Trophoblast cell (in vitro differentiated cells and primary cell): ENCODE results near the gene RESF1.

Experiments used
- DNase-seq, 2 donors: peaks; one replicate each; pipeline ENCODE4 v3.0.0-alpha.2; 2016
- H2AFZ ChIP-seq: 2 replicates; pipeline ENCODE4 v1.6.1; 2013; ENCODE audit warnings: low read length, moderate library complexity, mild to moderate bottlenecking; ENCODE audit not compliant: insufficient read depth, poor library complexity
- H2AK5ac ChIP-seq: 2 replicates; pipeline ENCODE4 v1.6.1; 2013; ENCODE audit warnings: mild to moderate bottlenecking, low read length
- H2BK120ac ChIP-seq: 2 replicates; pipeline ENCODE4 v1.6.1; 2013; ENCODE audit warnings: low read length, mild to moderate bottlenecking, moderate library complexity; ENCODE audit not compliant: insufficient read depth, poor library complexity
- H2BK12ac ChIP-seq: 2 replicates; pipeline ENCODE4 v1.6.1; 2013; ENCODE audit warnings: mild to moderate bottlenecking, low read length, moderate library complexity
- H2BK5ac ChIP-seq: 2 replicates; pipeline ENCODE4 v1.6.1; 2013; ENCODE audit warnings: low read length, low read depth, moderate library complexity, mild to moderate bottlenecking; ENCODE audit not compliant: poor library complexity
- H3K14ac ChIP-seq: 2 replicates; pipeline ENCODE4 v1.6.1; 2013; ENCODE audit warnings: mild to moderate bottlenecking, low read length
- H3K18ac ChIP-seq: 2 replicates; pipeline ENCODE4 v1.6.1; 2013; ENCODE audit warnings: mild to moderate bottlenecking, low read length
- H3K23ac ChIP-seq: 2 replicates; pipeline ENCODE4 v1.6.1; 2013; ENCODE audit warnings: low read length
- H3K27ac ChIP-seq: 2 replicates; pipeline ENCODE4 v1.5.1; 2013; ENCODE audit warnings: low read depth, mild to moderate bottlenecking, inconsistent platforms, low read length, moderate library complexity
- H3K27me3 ChIP-seq: 2 replicates; pipeline ENCODE4 v1.6.1; 2013; ENCODE audit warnings: inconsistent platforms, mild to moderate bottlenecking, low read length, moderate library complexity; ENCODE audit not compliant: insufficient read depth
- H3K36me3 ChIP-seq, 2 experiments: 1 replicate in 1 of 2; 2 replicates in 1 of 2; pipeline ENCODE4 v1.6.1; 2013; ENCODE audit warnings: low read length in 2 of 2, mild to moderate bottlenecking in 2 of 2, moderate library complexity in 1 of 2; ENCODE audit not compliant: insufficient read depth in 2 of 2, control insufficient read depth in 1 of 2
- H3K4ac ChIP-seq: 2 replicates; pipeline ENCODE4 v1.6.1; 2013; ENCODE audit warnings: low read depth, mild to moderate bottlenecking, low read length, moderate library complexity
- H3K4me1 ChIP-seq, 2 experiments: 1 replicate in 1 of 2; 2 replicates in 1 of 2; pipeline ENCODE4 v1.6.1; 2013; ENCODE audit warnings: low read length in 2 of 2, mild to moderate bottlenecking in 2 of 2, moderate library complexity in 1 of 2; ENCODE audit not compliant: insufficient read depth in 2 of 2, control insufficient read depth in 1 of 2
- H3K4me2 ChIP-seq: 2 replicates; pipeline ENCODE4 v1.6.1; 2013; ENCODE audit warnings: inconsistent platforms, mild to moderate bottlenecking, low read length, moderate library complexity
- H3K4me3 ChIP-seq: 2 replicates; pipeline ENCODE4 v1.5.1; 2013; ENCODE audit warnings: mild to moderate bottlenecking, low read depth, low read length, inconsistent platforms
- H3K79me1 ChIP-seq: one replicate; pipeline ENCODE4 v1.6.1; 2013; ENCODE audit warnings: low read length
- H3K79me2 ChIP-seq: 2 replicates; pipeline ENCODE4 v1.6.1; 2013; ENCODE audit warnings: low read length, mild to moderate bottlenecking; ENCODE audit not compliant: control insufficient read depth, insufficient read depth, poor library complexity
- H3K9ac ChIP-seq: 2 replicates; pipeline ENCODE4 v1.6.1; 2013; ENCODE audit warnings: mild to moderate bottlenecking, low read length
- H3K9me3 ChIP-seq: 2 replicates; pipeline ENCODE4 v1.6.1; 2013; ENCODE audit warnings: low read depth, mild to moderate bottlenecking, control low read depth, inconsistent platforms, low read length; ENCODE audit not compliant: insufficient read depth
- H4K12ac ChIP-seq: 2 replicates; pipeline ENCODE4 v1.6.1; 2013; ENCODE audit warnings: low read depth, mild to moderate bottlenecking, low read length, moderate library complexity
- H4K8ac ChIP-seq: 2 replicates; pipeline ENCODE4 v1.6.1; 2013; ENCODE audit warnings: low read depth, mild to moderate bottlenecking, low read length, moderate library complexity
- H4K91ac ChIP-seq: one replicate; pipeline ENCODE4 v1.6.1; 2013; ENCODE audit warnings: low read depth, mild to moderate bottlenecking, low read length, moderate library complexity
- WGBS: extraction: QIAGEN DNeasy Blood & Tissue Kit; methylation state at CpG from one replicate; pipeline ENCODE4 v1.1.7; 2013; ENCODE audit warnings: missing lambda C conversion rate; ENCODE audit not compliant: insufficient read length, insufficient coverage; ENCODE audit errors: extremely low coverage; 5-methylcytosine and 5-hydroxymethylcytosine counted together

The RESF1 gene

GRCh38 chr12:31991146-31991545, 31.9 kb downstream of the RESF1 start:
- peak overlapping the region; percentile 94 for H2AK5ac ChIP-seq
- peaks cover 8% of the 10 kb centered on the region for H3K79me2 ChIP-seq
- no peak for DNase-seq
- H3K79me1 ChIP-seq = peaks cover 22% of the 10 kb centered on the region
- peaks cover 1% of the 10 kb centered on the region for H3K9me3 ChIP-seq
- H2BK5ac ChIP-seq = peak overlapping the region; percentile 95
- H4K8ac ChIP-seq = peak overlapping the region; percentile 83
- H4K91ac ChIP-seq = peak overlapping the region; percentile 99
- H3K23ac ChIP-seq = no peak overlapping the region
- peak overlapping the region; percentile 96 for H3K18ac ChIP-seq
- H3K4me1 ChIP-seq = peaks cover 12 to 15% of the 10 kb centered on the region in 2 experiments
- peak overlapping the region; percentile 89 for H2BK12ac ChIP-seq
- H4K12ac ChIP-seq = no peak overlapping the region
- no peaks in the 10 kb centered on the region for H3K27me3 ChIP-seq
- no peak overlapping the region for H2AFZ ChIP-seq
- WGBS = no CpG with 5 or more reads among the region's 1 CpG
- H3K4me2 ChIP-seq = no peak overlapping the region
- H3K4me3 ChIP-seq = no peak overlapping the region
- peak overlapping the region; percentile 95 for H3K27ac ChIP-seq
- peaks cover 15% of the 10 kb centered on the region in 2 experiments for H3K36me3 ChIP-seq
- peak overlapping the region; percentile 80 for H3K4ac ChIP-seq
- H3K14ac ChIP-seq = peak overlapping the region; percentile 79
- no peak overlapping the region for H3K9ac ChIP-seq
- peak overlapping the region; percentile 98 for H2BK120ac ChIP-seq

- no peak overlapping the region for H3K4me2 ChIP-seq
- no peak overlapping the region for H3K4ac ChIP-seq
- H2BK5ac ChIP-seq = peak overlapping the region; percentile 63
- peaks cover 17 to 18% of the 10 kb centered on the region in 2 experiments for H3K36me3 ChIP-seq
- H3K27ac ChIP-seq = no peak overlapping the region
- no peak overlapping the region for H3K23ac ChIP-seq
- H3K4me3 ChIP-seq = no peak overlapping the region
- H3K14ac ChIP-seq = peak overlapping the region; percentile 77
- H4K8ac ChIP-seq = peak overlapping the region; percentile 47
- H3K4me1 ChIP-seq = peaks cover 12 to 15% of the 10 kb centered on the region in 2 experiments
- no peak overlapping the region for H3K9ac ChIP-seq
- peak overlapping the region; percentile 92 for H2BK12ac ChIP-seq
- peak overlapping the region; percentile 88 for H3K18ac ChIP-seq
- no peak overlapping the region for H4K12ac ChIP-seq
- WGBS = no CpG with 5 or more reads among the region's 2 CpGs
- H3K9me3 ChIP-seq = peaks cover 1% of the 10 kb centered on the region
- peak overlapping the region; percentile 73 for H4K91ac ChIP-seq
- peaks cover 22% of the 10 kb centered on the region for H3K79me1 ChIP-seq
- no peak overlapping the region for H2AFZ ChIP-seq
- H3K27me3 ChIP-seq = no peaks in the 10 kb centered on the region
- no peak for DNase-seq
- H2AK5ac ChIP-seq = peak overlapping the region; percentile 79
- peaks cover 8% of the 10 kb centered on the region for H3K79me2 ChIP-seq
- H2BK120ac ChIP-seq = peak overlapping the region; percentile 94
These were observed 32.6 kb downstream of the RESF1 start for GRCh38 chr12:31991815-31992214.

- WGBS = no CpG with 5 or more reads among the region's 6 CpGs
- H3K4me3 ChIP-seq = no peak overlapping the region
- no peaks in the 10 kb centered on the region for H3K79me1 ChIP-seq
- no peak overlapping the region for H3K23ac ChIP-seq
- H4K91ac ChIP-seq = no peak overlapping the region
- H3K14ac ChIP-seq = no peak overlapping the region
- peaks cover 26 to 39% of the 10 kb centered on the region in 2 experiments for H3K36me3 ChIP-seq
- H3K4me2 ChIP-seq = no peak overlapping the region
- no peak overlapping the region for H2BK5ac ChIP-seq
- H3K4me1 ChIP-seq = no peaks in the 10 kb centered on the region
- H2BK120ac ChIP-seq = no peak overlapping the region
- H3K9ac ChIP-seq = no peak overlapping the region
- no peak overlapping the region for H3K18ac ChIP-seq
- H2AFZ ChIP-seq = no peak overlapping the region
- no peaks in the 10 kb centered on the region for H3K27me3 ChIP-seq
- H2AK5ac ChIP-seq = no peak overlapping the region
- H3K4ac ChIP-seq = no peak overlapping the region
- H3K9me3 ChIP-seq = no peaks in the 10 kb centered on the region
- H4K12ac ChIP-seq = no peak overlapping the region
- H3K27ac ChIP-seq = no peak overlapping the region
- no peak overlapping the region for H2BK12ac ChIP-seq
- no peak overlapping the region for H4K8ac ChIP-seq
- DNase-seq = peak in 1 of 2 donors; percentile 45
- H3K79me2 ChIP-seq = no peaks in the 10 kb centered on the region
These were observed 40.5 kb downstream of the RESF1 start for GRCh38 chr12:31999692-32000091.

- Histone ChIP-seq H3K4me1 (peaks cover 0 to 1% of the 10 kb centered on the region in 2 experiments), H3K79me1 (no peaks in the 10 kb centered on the region), H3K14ac (no peak overlapping the region), H2BK12ac (no peak overlapping the region), H3K79me2 (no peaks in the 10 kb centered on the region), H3K4ac (no peak overlapping the region), H3K4me3 (no peak overlapping the region), H3K9ac (no peak overlapping the region), H2BK5ac (no peak overlapping the region), H4K12ac (no peak overlapping the region), H3K27ac (no peak overlapping the region), H4K91ac (no peak overlapping the region), H3K23ac (no peak overlapping the region), H4K8ac (no peak overlapping the region), H2BK120ac (no peak overlapping the region), H2AK5ac (no peak overlapping the region), H3K36me3 (peaks cover 21 to 33% of the 10 kb centered on the region in 2 experiments), H2AFZ (no peak overlapping the region), H3K18ac (no peak overlapping the region), H3K4me2 (no peak overlapping the region), H3K27me3 (no peaks in the 10 kb centered on the region), H3K9me3 (no peaks in the 10 kb centered on the region)
- peak; percentile 40 to 65 for DNase-seq
- WGBS = no CpG with 5 or more reads among the region's 7 CpGs
These were observed 41.3 kb downstream of the RESF1 start for GRCh38 chr12:32000373-32001005.
